ENCODE results near the gene FAM219A. TPM values are rescaled to one million over a fixed set of nuclear protein-coding genes. Genes with fewer than 3 reads are reported as not detected.

Gene FAM219A
- total RNA-seq, 6 donors from 2014 or later = 10.0 to 33.0 (median 15.2) TPM

- H3K27ac ChIP-seq = no peak overlapping the region
- H3K27me3 ChIP-seq = no peaks in the 10 kb centered on the region
- peaks cover 11 to 54% (median 41%) of the 10 kb centered on the region in 4 donors for H3K36me3 ChIP-seq
- DNase-seq (peak in 1 of 2 donors; percentile 50), ATAC-seq (ENCODE audit: low FRiP score in 2 of 2) (peak in 1 of 2 donors; percentile 81)
- H3K9me3 ChIP-seq = no peaks in the 10 kb centered on the region
- H3K4me1 ChIP-seq = no peaks in the 10 kb centered on the region
- TF ChIP-seq CTCF (IDR thresholded peaks at IDR 0.05) (peak; percentile 82 to 98 (median 88)), EP300 (IDR thresholded peaks at IDR 0.05) (no peak)
- H3K4me3 ChIP-seq = no peak overlapping the region
Measured at GRCh38 chr9:34403554-34404380, 54.6 kb downstream of the FAM219A start.

- Histone ChIP-seq H3K27ac (no peak overlapping the region), H3K9me3 (no peaks in the 10 kb centered on the region), H3K36me3 (peaks cover 11 to 62% (median 51%) of the 10 kb centered on the region in 4 donors), H3K4me3 (no peak overlapping the region), H3K27me3 (no peaks in the 10 kb centered on the region), H3K4me1 (no peaks in the 10 kb centered on the region)
- 91% methylated on average over 33 to 40 of the region's 40 CpGs for WGBS, 2 donors
- TF ChIP-seq EP300 (IDR thresholded peaks at IDR 0.05) = no peak
- no peak for TF ChIP-seq CTCF (IDR thresholded peaks at IDR 0.05)
- TF ChIP-seq POLR2AphosphoS5 (IDR thresholded peaks at IDR 0.05) = no peak
- TF ChIP-seq POLR2A (IDR thresholded peaks at IDR 0.05) = no peak
- DNase-seq (peak in 1 of 2 donors; percentile 80), ATAC-seq (ENCODE audit: low FRiP score in 2 of 2) (no peak)
Measured at GRCh38 chr9:34400686-34401602, 57.4 kb downstream of the FAM219A start.

- Histone ChIP-seq H3K4me1 (no peaks in the 10 kb centered on the region), H3K36me3 (peaks cover 11 to 61% (median 49%) of the 10 kb centered on the region in 4 donors), H3K27ac (no peak overlapping the region), H3K9me3 (no peaks in the 10 kb centered on the region), H3K27me3 (no peaks in the 10 kb centered on the region), H3K4me3 (no peak overlapping the region)
- ATAC-seq (ENCODE audit: low FRiP score in 2 of 2) (no peak), DNase-seq (peak in 1 of 2 donors; percentile 41)
- 75 to 83% methylated on average over 9 to 10 of the region's 12 CpGs for WGBS, 2 donors
- TF ChIP-seq EP300 (IDR thresholded peaks at IDR 0.05) (no peak), CTCF (IDR thresholded peaks at IDR 0.05) (no peak), POLR2AphosphoS5 (IDR thresholded peaks at IDR 0.05) (no peak), POLR2A (IDR thresholded peaks at IDR 0.05) (no peak)
Measured at GRCh38 chr9:34400275-34400674, 58.1 kb downstream of the FAM219A start.

- peaks cover 11 to 59% (median 49%) of the 10 kb centered on the region in 4 donors for H3K36me3 ChIP-seq
Measured at GRCh38 chr9:34399729-34400128, 58.6 kb downstream of the FAM219A start.

More at GRCh38 chr9:34399729-34400128, 58.6 kb downstream of the FAM219A start:
- no peak for TF ChIP-seq EP300 (IDR thresholded peaks at IDR 0.05)
- no peak for TF ChIP-seq POLR2A (IDR thresholded peaks at IDR 0.05)
- no peak for TF ChIP-seq CTCF (IDR thresholded peaks at IDR 0.05)
- no peak for TF ChIP-seq POLR2AphosphoS5 (IDR thresholded peaks at IDR 0.05)
- WGBS, 2 donors = 79 to 100% methylated on average over 4 of the region's 4 CpGs
- DNase-seq (no peak), ATAC-seq (ENCODE audit: low FRiP score in 2 of 2) (no peak)
- Histone ChIP-seq H3K9me3 (no peaks in the 10 kb centered on the region), H3K27me3 (no peaks in the 10 kb centered on the region), H3K27ac (no peak overlapping the region), H3K4me3 (no peak overlapping the region), H3K4me1 (no peaks in the 10 kb centered on the region)

Data from upper lobe of left lung (tissue), 6 donors.